ENCODE measurements around the gene SLC28A1. TPM values are rescaled to one million over a fixed set of nuclear protein-coding genes. Genes with fewer than 3 reads are reported as not detected.

Gene SLC28A1
- total and polyA plus RNA-seq, 2 experiments from 2014 or later = 2.5 to 3.0 TPM

- 95% methylated on average over 17 of the region's 17 CpGs for WGBS (ENCODE audit: low lambda C conversion rate, missing lambda C conversion rate)
- H3K36me3 ChIP-seq (replicated peaks; ENCODE audit: insufficient read depth, low read depth) = no peaks in the 10 kb centered on the region
- no peaks in the 10 kb centered on the region for H3K79me2 ChIP-seq
- H3K9me3 ChIP-seq (ENCODE audit: low read depth) = no peaks in the 10 kb centered on the region
- no peak for DNase-seq (ENCODE audit: low spot score)
- H4K20me1 ChIP-seq (ENCODE audit: insufficient read depth, poor library complexity, severe bottlenecking) = no peaks in the 10 kb centered on the region
- no peak overlapping the region for H2AFZ ChIP-seq
- no peak overlapping the region for H3K4me2 ChIP-seq
- no peaks in the 10 kb centered on the region for H3K9me2 ChIP-seq (replicated peaks; ENCODE audit: insufficient read depth)
- no peak overlapping the region for H3K27ac ChIP-seq
- no peaks in the 10 kb centered on the region for H3K27me3 ChIP-seq
- no peak overlapping the region for H3K4me3 ChIP-seq
- TF ChIP-seq CTCF (IDR thresholded peaks at IDR 0.05; ENCODE audit: poor library complexity) (no peak), EZH2 (IDR thresholded peaks at IDR 0.05; ENCODE audit: borderline replicate concordance) (no peak), EZH2phosphoT487 (IDR thresholded peaks at IDR 0.05; ENCODE audit: low read depth, severe bottlenecking, unreplicated experiment) (no peak)
- H3K4me1 ChIP-seq (ENCODE audit: insufficient read depth) = no peaks in the 10 kb centered on the region
Measured at GRCh38 chr15:84872009-84872910, 12.2 kb upstream of the SLC28A1 start.

GRCh38 chr15:84873997-84874396, 10.5 kb upstream of the SLC28A1 start:
- no peak overlapping the region for H3K27ac ChIP-seq
- 74% methylated on average over 6 of the region's 7 CpGs for WGBS (ENCODE audit: low lambda C conversion rate, missing lambda C conversion rate)

GRCh38 chr15:84874981-84875699, 9.3 kb upstream of the SLC28A1 start:
- Histone ChIP-seq H3K4me3 (no peak overlapping the region), H3K4me1 (ENCODE audit: insufficient read depth) (peaks cover 3% of the 10 kb centered on the region), H3K79me2 (no peaks in the 10 kb centered on the region), H3K27me3 (no peaks in the 10 kb centered on the region), H4K20me1 (ENCODE audit: insufficient read depth, poor library complexity, severe bottlenecking) (no peaks in the 10 kb centered on the region), H2AFZ (no peak overlapping the region), H3K27ac (no peak overlapping the region), H3K9me2 (replicated peaks; ENCODE audit: insufficient read depth) (no peaks in the 10 kb centered on the region), H3K4me2 (no peak overlapping the region), H3K9me3 (ENCODE audit: low read depth) (no peaks in the 10 kb centered on the region), H3K36me3 (replicated peaks; ENCODE audit: insufficient read depth, low read depth) (no peaks in the 10 kb centered on the region)
- TF ChIP-seq EZH2 (IDR thresholded peaks at IDR 0.05; ENCODE audit: borderline replicate concordance) (no peak), CTCF (IDR thresholded peaks at IDR 0.05; ENCODE audit: poor library complexity) (no peak), EZH2phosphoT487 (IDR thresholded peaks at IDR 0.05; ENCODE audit: low read depth, severe bottlenecking, unreplicated experiment) (no peak)
- DNase-seq (ENCODE audit: low spot score) = no peak
- 83% methylated on average over 5 of the region's 5 CpGs for whole genome bisulfite sequencing (ENCODE audit: low lambda C conversion rate, missing lambda C conversion rate)

More at GRCh38 chr15:84873997-84874396, 10.5 kb upstream of the SLC28A1 start:
- H3K36me3 ChIP-seq (replicated peaks; ENCODE audit: insufficient read depth, low read depth) = no peaks in the 10 kb centered on the region
- H2AFZ ChIP-seq = no peak overlapping the region
- no peak overlapping the region for H3K4me2 ChIP-seq
- no peaks in the 10 kb centered on the region for H3K79me2 ChIP-seq
- H4K20me1 ChIP-seq (ENCODE audit: insufficient read depth, poor library complexity, severe bottlenecking) = no peaks in the 10 kb centered on the region
- no peaks in the 10 kb centered on the region for H3K9me3 ChIP-seq (ENCODE audit: low read depth)
- peaks cover 3% of the 10 kb centered on the region for H3K4me1 ChIP-seq (ENCODE audit: insufficient read depth)
- H3K4me3 ChIP-seq = no peak overlapping the region
- no peaks in the 10 kb centered on the region for H3K9me2 ChIP-seq (replicated peaks; ENCODE audit: insufficient read depth)
- TF ChIP-seq EZH2 (IDR thresholded peaks at IDR 0.05; ENCODE audit: borderline replicate concordance) = no peak
- TF ChIP-seq CTCF (IDR thresholded peaks at IDR 0.05; ENCODE audit: poor library complexity) = no peak
- TF ChIP-seq EZH2phosphoT487 (IDR thresholded peaks at IDR 0.05; ENCODE audit: low read depth, severe bottlenecking, unreplicated experiment) = no peak
- DNase-seq (ENCODE audit: low spot score) = no peak
- H3K27me3 ChIP-seq = no peaks in the 10 kb centered on the region

Measured in hepatocyte (in vitro differentiated cells).